ENCODE results near the gene PGBD5. TPM values are rescaled to one million over a fixed set of nuclear protein-coding genes. Genes with fewer than 3 reads are reported as not detected.

The PGBD5 gene
- total RNA-seq, 1 donor from 2014 or later, result under 0.01 TPM

DNA sequence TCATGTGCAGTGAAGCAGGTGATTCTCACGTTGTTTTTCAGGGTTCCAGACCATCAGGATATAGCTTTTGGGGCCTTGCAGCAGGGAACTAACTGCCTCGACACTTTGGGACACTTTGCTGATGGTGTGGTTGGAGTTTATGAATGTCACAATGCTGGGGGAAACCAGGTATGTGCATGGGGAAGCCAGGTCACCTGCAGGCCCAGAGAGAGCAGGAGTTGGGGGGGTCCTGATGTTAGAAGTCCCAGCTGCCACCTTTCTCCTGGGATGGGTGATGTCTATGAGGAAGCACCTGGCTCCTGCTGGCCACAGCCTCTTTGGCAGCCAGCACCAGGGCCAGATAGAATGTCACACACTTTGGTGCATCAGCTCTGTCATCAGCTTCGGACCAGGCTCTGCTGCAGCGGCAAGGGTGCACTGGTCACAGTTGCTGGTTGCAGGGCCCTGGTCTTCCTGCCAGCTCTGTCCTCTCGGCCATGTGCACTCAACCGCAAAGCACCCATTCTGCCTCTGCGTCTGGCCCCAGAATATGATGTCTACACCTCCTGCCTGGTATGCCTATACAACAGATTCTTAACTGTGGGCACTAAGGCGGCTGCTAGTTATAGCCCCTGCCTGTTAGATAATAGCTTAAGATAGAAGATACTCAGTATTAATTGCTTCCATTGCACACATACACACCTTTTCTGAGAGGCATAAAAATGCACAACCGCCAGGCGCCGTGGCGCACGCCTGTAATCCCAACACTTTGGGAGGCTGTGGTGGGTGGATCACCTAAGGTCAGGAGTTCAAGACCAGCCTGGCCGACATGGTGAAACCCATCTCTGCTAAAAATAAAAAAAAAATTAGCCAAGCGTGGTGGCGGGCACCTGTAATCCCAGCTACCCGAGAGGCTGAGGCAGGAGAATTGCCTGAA, 160.7 kb downstream of the PGBD5 start:
- DNase-seq (ENCODE audit: low read depth in 2 of 2), result no peak

Other genes starting within 250 kb of the PGBD5 start
- 12.2 and 12.8 TPM in 2 replicates for gene COG2, start 216.1 kb upstream of the PGBD5 start, total RNA-seq

All from dermis microvascular lymphatic vessel endothelial cell (primary cell).